Esophagus squamous epithelium (tissue), 4 donors: ENCODE measurements around the gene PPARG.

Source experiments
- POLR2A ChIP-seq, 4 donors: fragments of 450-650 bp; IDR thresholded peaks; one replicate each; pipeline ENCODE4 v1.6.1; 2017; ENCODE audit warnings: antibody characterized with exemption in 4 of 4, mild to moderate bottlenecking in 4 of 4, moderate library complexity in 3 of 4
- TF ChIP-seq, protein P1 (sequence below), 6 experiments: fragments of 450-650 bp in 4 of 6; fragments of 200-600 bp in 2 of 6; sonication (generic) in 2 of 6; IDR thresholded peaks; one replicate each; pipeline ENCODE4 v1.5.1; 2016 to 2019; ENCODE audit warnings: antibody characterized with exemption in 6 of 6, mild to moderate bottlenecking in 4 of 6, moderate library complexity in 4 of 6

DNA sequence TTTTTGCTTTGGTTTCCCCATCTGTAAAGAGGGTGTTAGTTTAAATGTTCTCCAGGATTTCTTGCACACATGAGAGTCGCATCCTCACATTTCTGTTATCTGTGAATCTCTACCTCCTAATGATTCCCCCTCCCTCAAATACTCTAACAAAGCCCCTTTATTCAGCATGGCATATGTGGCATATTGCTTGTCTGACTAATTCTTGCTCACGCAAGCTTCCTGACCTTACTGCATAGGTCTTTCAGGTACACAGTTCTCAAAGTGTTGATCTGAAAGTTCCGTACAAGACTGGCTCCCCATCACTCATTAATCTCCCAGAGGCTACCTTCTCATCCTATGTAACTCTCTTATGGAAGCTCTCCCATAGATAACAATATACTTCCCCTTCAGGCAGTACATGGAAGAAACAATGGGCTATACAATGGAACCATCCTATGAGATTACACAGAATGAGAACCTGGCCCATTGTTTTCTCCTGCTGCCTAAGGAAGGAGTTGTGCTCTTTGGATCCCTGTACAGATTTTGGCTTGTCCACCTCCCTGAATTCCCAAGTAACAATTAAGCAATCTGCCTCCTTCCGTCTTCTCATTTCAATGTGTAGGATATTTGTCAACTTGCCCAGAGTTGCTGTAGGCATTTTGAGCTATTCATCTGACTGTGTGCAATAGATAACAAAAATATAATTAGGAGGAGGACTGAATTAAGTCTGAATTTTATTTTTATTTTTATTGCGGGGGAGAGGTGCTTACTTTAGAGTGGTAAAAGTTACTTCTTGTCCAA is 51.0 kb downstream of the PPARG start:
- TF ChIP-seq, protein P1, sequence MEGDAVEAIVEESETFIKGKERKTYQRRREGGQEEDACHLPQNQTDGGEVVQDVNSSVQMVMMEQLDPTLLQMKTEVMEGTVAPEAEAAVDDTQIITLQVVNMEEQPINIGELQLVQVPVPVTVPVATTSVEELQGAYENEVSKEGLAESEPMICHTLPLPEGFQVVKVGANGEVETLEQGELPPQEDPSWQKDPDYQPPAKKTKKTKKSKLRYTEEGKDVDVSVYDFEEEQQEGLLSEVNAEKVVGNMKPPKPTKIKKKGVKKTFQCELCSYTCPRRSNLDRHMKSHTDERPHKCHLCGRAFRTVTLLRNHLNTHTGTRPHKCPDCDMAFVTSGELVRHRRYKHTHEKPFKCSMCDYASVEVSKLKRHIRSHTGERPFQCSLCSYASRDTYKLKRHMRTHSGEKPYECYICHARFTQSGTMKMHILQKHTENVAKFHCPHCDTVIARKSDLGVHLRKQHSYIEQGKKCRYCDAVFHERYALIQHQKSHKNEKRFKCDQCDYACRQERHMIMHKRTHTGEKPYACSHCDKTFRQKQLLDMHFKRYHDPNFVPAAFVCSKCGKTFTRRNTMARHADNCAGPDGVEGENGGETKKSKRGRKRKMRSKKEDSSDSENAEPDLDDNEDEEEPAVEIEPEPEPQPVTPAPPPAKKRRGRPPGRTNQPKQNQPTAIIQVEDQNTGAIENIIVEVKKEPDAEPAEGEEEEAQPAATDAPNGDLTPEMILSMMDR (IDR thresholded peaks at IDR 0.05): no peak
- no peak for TF ChIP-seq POLR2A (IDR thresholded peaks at IDR 0.05)
